OCI-LY7 (cell line): ENCODE data around the gene LAIR2. TPM values are rescaled to one million over a fixed set of nuclear protein-coding genes. Genes with fewer than 3 reads are reported as not detected.

Experiments used
- BruUV-seq: library from RNA; stranded (reverse); fragments of 400-500 nt; replicated peaks from 2 replicates; lab custom pipeline; 2021; lab: Mats Ljungman, UMichigan
- CTCF ChIA-PET: fragments of 300-600 bp; sonication (Branson Sonifier 250); formaldehyde crosslinking; loops from one replicate; lab custom pipeline; 2022; ENCODE audit warnings: antibody characterized with exemption; ENCODE audit not compliant: unreplicated experiment; lab: Charles Lee
- POLR2A ChIA-PET: fragments of 300-600 bp; sonication (Branson Sonifier 250); formaldehyde crosslinking; loops from one replicate; lab custom pipeline; 2022; ENCODE audit warnings: antibody characterized with exemption; lab: Charles Lee
- DNase-seq: peaks from one replicate; pipeline ENCODE4 v3.0.0-alpha.2; 2015; ENCODE audit warnings: low spot score
- H2AFZ ChIP-seq: fragments of 200-600 bp; sonication (generic), shearing (Covaris generic); 2 replicates; pipeline ENCODE4 v1.6.1; 2014; ENCODE audit warnings: mild to moderate bottlenecking, antibody characterized with exemption, low read length, moderate library complexity
- H3K27ac ChIP-seq: fragments of 200-600 bp; sonication (generic); 2 replicates; pipeline ENCODE4 v1.5.1; 2014; ENCODE audit warnings: mixed run types, low read depth, mild to moderate bottlenecking, moderate library complexity, low read length, inconsistent platforms; ENCODE audit not compliant: poor library complexity, severe bottlenecking
- H3K36me3 ChIP-seq: fragments of 200-600 bp; sonication (generic); 2 replicates; pipeline ENCODE4 v1.6.1; 2014; ENCODE audit warnings: mild to moderate bottlenecking, antibody characterized with exemption, low read length, moderate library complexity, mixed read lengths; ENCODE audit not compliant: insufficient read depth
- H3K4me1 ChIP-seq: fragments of 200-600 bp; sonication (generic); 2 replicates; pipeline ENCODE4 v1.5.1; 2014; ENCODE audit warnings: mild to moderate bottlenecking, low read length; ENCODE audit not compliant: insufficient read depth, poor library complexity, severe bottlenecking
- H3K4me2 ChIP-seq: fragments of 200-600 bp; sonication (generic); 2 replicates; pipeline ENCODE4 v1.6.1; 2014; ENCODE audit warnings: mild to moderate bottlenecking, low read length
- H3K4me3 ChIP-seq: fragments of 200-600 bp; sonication (generic); 2 replicates; pipeline ENCODE4 v1.5.1; 2014; ENCODE audit warnings: mild to moderate bottlenecking, low read depth, low read length; ENCODE audit not compliant: poor library complexity, severe bottlenecking
- H3K79me2 ChIP-seq: fragments of 200-600 bp; sonication (generic); 2 replicates; pipeline ENCODE4 v1.6.1; 2016; ENCODE audit warnings: low read depth, mild to moderate bottlenecking, low read length, moderate library complexity, mixed read lengths; ENCODE audit not compliant: insufficient read depth
- H3K9me2 ChIP-seq: fragments of 200-600 bp; sonication (generic); 2 replicates; pipeline ENCODE4 v1.6.1; 2016; ENCODE audit warnings: mild to moderate bottlenecking, low read length, mixed read lengths; ENCODE audit not compliant: insufficient read depth
- H3K9me3 ChIP-seq: fragments of 200-600 bp; sonication (generic); 2 replicates; pipeline ENCODE4 v1.6.1; 2014; ENCODE audit warnings: mild to moderate bottlenecking, mixed run types, low read length, mixed read lengths
- H4K20me1 ChIP-seq: fragments of 200-600 bp; sonication (generic); 2 replicates; pipeline ENCODE4 v1.6.1; 2014; ENCODE audit warnings: mild to moderate bottlenecking, antibody characterized with exemption, low read length, moderate library complexity, mixed read lengths; ENCODE audit not compliant: insufficient read depth
- EZH2phosphoT487 ChIP-seq: fragments of 200-600 bp; sonication (generic); IDR thresholded peaks from 2 replicates; pipeline ENCODE4 v1.6.1; 2018; ENCODE audit warnings: low read depth, borderline replicate concordance, mild to moderate bottlenecking, mixed run types, antibody characterized with exemption, low read length, moderate library complexity, mixed read lengths
- intact Hi-C: fragments of 100-400 bp; cut with micrococcal nuclease; formaldehyde crosslinking; loops from one replicate; pipeline ENCODE4 v1.10.0; 2022; ENCODE audit not compliant: unreplicated experiment
- total RNA-seq, 2 experiments: library from RNA; depleted of rRNA in 1 of 2; stranded (reverse); fragments of >200 nt in 1 of 2; shearing (Covaris generic) in 1 of 2; gene quantifications; 2 replicates each; pipeline ENCODE4 v1.2.3, GENCODE V29; 2014 to 2022
- TF ChIP-seq, protein P1 (sequence below): fragments of 200-600 bp; sonication (generic); conservative IDR thresholded peaks from 2 replicates; pipeline ENCODE4 v1.5.1; 2014; ENCODE audit warnings: mild to moderate bottlenecking, antibody characterized with exemption, low read length, moderate library complexity, mixed read lengths

The LAIR2 gene
- total RNA-seq, 2 experiments from 2014 or later: not detected

DNA sequence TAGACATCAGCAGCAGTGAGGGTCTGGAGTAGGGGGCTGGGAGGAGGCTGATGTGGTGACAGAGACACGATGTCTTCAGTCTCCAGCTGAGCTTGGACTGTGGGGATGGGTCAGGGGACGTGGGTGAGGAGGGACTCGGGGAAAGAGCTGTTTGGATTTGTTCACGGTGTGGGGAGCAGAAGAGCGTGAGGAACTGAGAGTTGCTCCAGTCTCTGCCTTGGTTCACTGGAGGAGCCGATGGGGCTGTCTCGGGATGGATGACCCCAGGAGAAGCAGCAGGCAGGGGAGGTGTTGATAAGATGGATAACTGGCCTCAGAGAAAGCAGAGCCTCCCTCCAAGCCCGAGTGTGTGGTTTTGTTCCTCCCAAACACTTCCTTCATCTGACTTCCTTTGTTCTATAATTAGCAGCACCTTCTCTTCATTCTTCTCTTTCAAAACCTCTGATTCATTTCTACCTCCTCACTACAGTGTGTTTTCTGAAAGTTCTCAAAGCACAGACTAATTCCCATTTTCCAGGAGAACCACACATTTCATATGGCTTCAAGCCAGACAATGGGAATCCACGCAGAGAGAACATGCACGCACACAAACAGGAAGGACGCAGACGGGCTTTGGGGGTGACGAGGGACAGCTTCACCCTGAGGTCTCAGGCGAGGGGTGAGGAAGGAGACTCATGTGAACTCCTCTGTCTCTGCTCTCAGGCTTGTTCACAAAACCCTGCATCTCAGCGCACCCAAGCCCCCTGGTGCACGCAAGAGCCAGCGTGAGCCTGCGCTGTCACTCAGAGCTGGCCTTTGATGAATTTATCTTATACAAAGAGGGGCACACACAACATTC lies 18.6 kb downstream of the LAIR2 start:
- Histone ChIP-seq H3K79me2 (no peaks in the 10 kb centered on the region), H3K4me2 (no peak overlapping the region), H3K9me3 (no peaks in the 10 kb centered on the region), H3K9me2 (no peaks in the 10 kb centered on the region), H3K36me3 (no peaks in the 10 kb centered on the region), H3K4me3 (no peak overlapping the region), H3K4me1 (peaks cover 5% of the 10 kb centered on the region), H2AFZ (no peak overlapping the region), H4K20me1 (no peaks in the 10 kb centered on the region), H3K27ac (no peak overlapping the region)
- ChIA-PET CTCF (no interaction called here), POLR2A (no interaction called here)
- TF ChIP-seq, protein P1, sequence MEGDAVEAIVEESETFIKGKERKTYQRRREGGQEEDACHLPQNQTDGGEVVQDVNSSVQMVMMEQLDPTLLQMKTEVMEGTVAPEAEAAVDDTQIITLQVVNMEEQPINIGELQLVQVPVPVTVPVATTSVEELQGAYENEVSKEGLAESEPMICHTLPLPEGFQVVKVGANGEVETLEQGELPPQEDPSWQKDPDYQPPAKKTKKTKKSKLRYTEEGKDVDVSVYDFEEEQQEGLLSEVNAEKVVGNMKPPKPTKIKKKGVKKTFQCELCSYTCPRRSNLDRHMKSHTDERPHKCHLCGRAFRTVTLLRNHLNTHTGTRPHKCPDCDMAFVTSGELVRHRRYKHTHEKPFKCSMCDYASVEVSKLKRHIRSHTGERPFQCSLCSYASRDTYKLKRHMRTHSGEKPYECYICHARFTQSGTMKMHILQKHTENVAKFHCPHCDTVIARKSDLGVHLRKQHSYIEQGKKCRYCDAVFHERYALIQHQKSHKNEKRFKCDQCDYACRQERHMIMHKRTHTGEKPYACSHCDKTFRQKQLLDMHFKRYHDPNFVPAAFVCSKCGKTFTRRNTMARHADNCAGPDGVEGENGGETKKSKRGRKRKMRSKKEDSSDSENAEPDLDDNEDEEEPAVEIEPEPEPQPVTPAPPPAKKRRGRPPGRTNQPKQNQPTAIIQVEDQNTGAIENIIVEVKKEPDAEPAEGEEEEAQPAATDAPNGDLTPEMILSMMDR: no peak
- no peak for TF ChIP-seq EZH2phosphoT487
- DNase-seq: no peak
- intact Hi-C loops: no loop called here
- BruUV-seq: no TSS peak

DNA sequence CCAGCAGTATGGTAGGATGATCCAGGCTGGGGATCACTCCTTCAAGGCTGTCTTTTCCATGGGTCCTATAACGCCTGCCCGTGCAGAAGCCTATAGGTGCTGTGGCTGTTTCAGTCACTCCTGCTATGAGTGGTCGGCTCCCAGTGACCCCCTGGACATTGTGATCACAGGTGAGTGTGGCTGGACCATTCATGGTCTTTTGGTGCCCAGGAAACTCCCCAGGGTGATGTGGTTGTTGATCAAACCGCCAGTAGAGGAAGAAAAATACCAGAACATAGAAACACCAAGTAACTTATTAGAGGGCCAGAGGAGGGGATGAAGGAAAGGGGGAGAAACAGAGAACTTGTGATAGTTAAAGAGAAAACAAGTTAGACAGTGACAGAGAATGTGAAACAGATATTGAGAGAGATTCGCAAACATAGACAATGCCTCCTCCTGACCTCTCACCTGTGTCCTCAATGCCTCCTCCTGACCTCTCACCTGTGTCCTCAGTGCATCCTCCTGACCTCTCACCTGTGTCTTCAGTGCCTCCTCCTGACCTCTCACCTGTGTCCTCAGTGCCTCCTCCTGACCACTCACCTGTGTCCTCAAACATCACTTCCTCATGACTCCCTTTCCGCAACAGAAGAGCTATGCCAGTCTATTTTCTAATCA lies 19.4 kb downstream of the LAIR2 start:
- no TSS peak for BruUV-seq
- peaks cover 5% of the 10 kb centered on the region for H3K4me1 ChIP-seq
- H3K79me2 ChIP-seq: no peaks in the 10 kb centered on the region
- TF ChIP-seq, protein P1: no peak
- TF ChIP-seq EZH2phosphoT487: no peak
- POLR2A ChIA-PET: no interaction called here
- H2AFZ ChIP-seq: no peak overlapping the region
- no peaks in the 10 kb centered on the region for H3K9me3 ChIP-seq
- no peak for DNase-seq
- no peak overlapping the region for H3K27ac ChIP-seq
- H3K9me2 ChIP-seq: no peaks in the 10 kb centered on the region
- intact Hi-C loops: no loop called here
- no peaks in the 10 kb centered on the region for H4K20me1 ChIP-seq
- H3K4me2 ChIP-seq: no peak overlapping the region
- CTCF ChIA-PET: no interaction called here
- H3K36me3 ChIP-seq: no peaks in the 10 kb centered on the region
- no peak overlapping the region for H3K4me3 ChIP-seq

DNA sequence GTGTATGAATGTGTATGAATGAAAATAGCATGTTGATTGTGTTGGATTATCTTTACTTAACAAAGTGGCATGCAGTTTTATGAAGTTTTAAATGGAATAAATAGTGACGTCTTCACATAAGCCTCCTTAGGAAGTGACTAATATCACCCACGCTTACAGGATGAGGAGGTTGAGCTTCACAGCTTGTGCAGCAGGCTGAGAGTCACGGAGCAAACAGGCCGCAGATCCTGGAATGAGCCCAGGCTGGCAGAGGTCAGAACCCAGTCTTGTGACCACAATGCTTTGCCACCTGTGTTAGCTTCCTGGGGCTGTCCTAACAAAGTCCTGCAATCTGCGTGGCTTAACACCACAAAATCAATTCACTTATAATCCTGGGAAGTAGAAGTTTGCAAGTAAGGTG lies 20.8 kb downstream of the LAIR2 start:
- BruUV-seq: no TSS peak
- no peak for DNase-seq
- Histone ChIP-seq H3K4me2 (no peak overlapping the region), H3K9me3 (no peaks in the 10 kb centered on the region), H3K4me1 (peaks cover 5% of the 10 kb centered on the region), H3K9me2 (no peaks in the 10 kb centered on the region), H3K79me2 (no peaks in the 10 kb centered on the region), H3K4me3 (no peak overlapping the region), H2AFZ (no peak overlapping the region), H3K27ac (no peak overlapping the region), H3K36me3 (no peaks in the 10 kb centered on the region), H4K20me1 (no peaks in the 10 kb centered on the region)
- intact Hi-C loops: no loop called here
- TF ChIP-seq EZH2phosphoT487: no peak
- TF ChIP-seq, protein P1: no peak
- POLR2A ChIA-PET: no interaction called here
- CTCF ChIA-PET: no interaction called here
